Measurements from ENCODE around the gene TESK2.

The TESK2 gene

DNA sequence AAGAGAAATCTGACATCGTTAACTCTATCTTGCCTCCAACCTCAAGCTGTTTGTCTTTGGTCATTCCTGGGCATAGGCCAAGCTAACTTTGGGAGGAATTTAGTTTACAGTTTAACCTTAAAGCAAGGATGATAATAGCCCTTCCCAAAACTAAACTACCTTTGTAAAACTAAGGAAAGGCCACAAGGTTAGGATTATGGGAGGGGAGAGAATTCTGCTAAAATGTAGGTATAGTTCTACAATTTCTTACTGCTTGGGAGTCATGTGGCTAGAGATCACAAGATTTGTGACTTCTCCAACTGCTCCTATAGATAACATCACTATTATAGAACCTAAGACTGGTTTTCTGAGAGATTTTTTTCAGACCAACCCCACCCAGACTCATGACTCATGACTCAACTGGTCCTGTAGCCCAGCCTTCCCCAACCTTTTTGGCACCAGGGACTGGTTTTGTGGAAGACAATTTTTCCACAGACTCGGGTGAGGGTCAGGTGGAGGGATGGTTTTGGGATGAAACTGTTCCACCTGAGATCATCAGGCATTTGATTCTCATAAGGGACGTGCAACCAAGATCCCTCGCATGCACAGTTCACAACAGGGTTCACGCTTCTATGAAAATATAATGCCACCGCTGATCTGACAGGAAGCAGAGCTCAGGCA is 80.0 kb downstream of the TESK2 start:
- no peaks in the 10 kb centered on the region for H3K4me1 ChIP-seq (ENCODE audit: control insufficient read depth, insufficient read depth, low read length)
- H3K27ac ChIP-seq (ENCODE audit: low read depth, low read length) = no peak overlapping the region
- H3K9me3 ChIP-seq (ENCODE audit: control insufficient read depth, insufficient read depth, low read depth, low read length) = no peaks in the 10 kb centered on the region
- H3K36me3 ChIP-seq (ENCODE audit: control insufficient read depth, insufficient read depth, low read length) = no peaks in the 10 kb centered on the region
- H3K4me3 ChIP-seq (ENCODE audit: low read depth, low read length) = no peak overlapping the region
- H3K27me3 ChIP-seq (ENCODE audit: control insufficient read depth, insufficient read depth, low read length) = no peaks in the 10 kb centered on the region
- no peak overlapping the region for H3K9ac ChIP-seq (ENCODE audit: low read length)

DNA sequence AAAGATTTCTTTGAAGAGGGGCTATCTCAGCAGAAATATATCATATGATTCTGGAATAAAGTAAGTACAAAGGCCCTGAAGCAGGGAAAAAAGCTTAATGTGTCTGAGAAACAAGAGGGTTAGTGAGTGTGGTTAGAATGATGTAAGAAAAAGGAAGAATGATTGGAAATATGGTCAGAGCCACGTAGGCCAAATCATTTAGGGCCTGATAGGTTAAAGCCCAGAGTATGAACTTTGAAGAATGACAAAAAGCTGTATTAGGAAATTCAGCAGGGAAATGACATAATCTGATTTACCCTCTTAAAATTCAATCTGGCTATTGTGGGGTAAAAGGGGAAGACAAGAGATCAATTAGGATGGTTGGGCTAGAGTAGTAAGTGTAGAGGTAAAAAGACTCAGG is 81.7 kb downstream of the TESK2 start:
- Histone ChIP-seq H3K4me1 (ENCODE audit: control insufficient read depth, insufficient read depth, low read length) (no peaks in the 10 kb centered on the region), H3K9ac (ENCODE audit: low read length) (no peak overlapping the region), H3K27ac (ENCODE audit: low read depth, low read length) (no peak overlapping the region), H3K27me3 (ENCODE audit: control insufficient read depth, insufficient read depth, low read length) (no peaks in the 10 kb centered on the region), H3K36me3 (ENCODE audit: control insufficient read depth, insufficient read depth, low read length) (no peaks in the 10 kb centered on the region), H3K4me3 (ENCODE audit: low read depth, low read length) (no peak overlapping the region), H3K9me3 (ENCODE audit: control insufficient read depth, insufficient read depth, low read depth, low read length) (no peaks in the 10 kb centered on the region)

DNA sequence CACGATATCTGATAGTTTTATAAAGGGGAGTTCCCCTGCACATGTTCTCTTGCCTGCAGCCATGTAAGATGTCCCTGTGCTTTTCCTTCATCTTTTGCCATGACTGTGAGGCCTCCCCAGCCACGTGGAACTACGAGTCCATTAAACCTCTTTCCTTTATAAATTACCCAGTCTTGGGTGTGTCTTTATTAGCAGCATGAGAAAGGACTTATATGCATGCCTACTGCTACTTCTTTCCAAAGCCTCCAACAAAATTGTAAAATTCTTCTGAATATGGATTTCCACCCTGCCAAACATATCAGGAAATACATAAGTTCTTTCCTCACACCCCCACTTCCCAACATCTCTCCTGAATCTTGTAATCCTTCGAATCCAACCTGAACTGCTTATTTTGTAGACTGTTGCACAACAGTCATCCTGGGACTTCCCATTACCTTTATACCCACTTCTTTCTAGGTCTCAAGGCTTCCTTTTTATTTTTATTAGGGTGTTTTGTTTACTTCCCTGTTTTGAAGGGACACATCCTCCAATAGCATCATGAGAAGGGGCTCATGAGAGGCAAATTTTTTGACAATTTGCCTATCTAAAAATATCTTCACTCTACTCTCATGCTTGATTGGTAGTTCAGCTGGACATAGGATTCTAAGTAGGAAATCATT is 83.2 kb downstream of the TESK2 start:
- Histone ChIP-seq H3K9me3 (ENCODE audit: control insufficient read depth, insufficient read depth, low read depth, low read length) (no peaks in the 10 kb centered on the region), H3K4me3 (ENCODE audit: low read depth, low read length) (no peak overlapping the region), H3K36me3 (ENCODE audit: control insufficient read depth, insufficient read depth, low read length) (no peaks in the 10 kb centered on the region), H3K27me3 (ENCODE audit: control insufficient read depth, insufficient read depth, low read length) (no peaks in the 10 kb centered on the region), H3K4me1 (ENCODE audit: control insufficient read depth, insufficient read depth, low read length) (no peaks in the 10 kb centered on the region), H3K9ac (ENCODE audit: low read length) (no peak overlapping the region), H3K27ac (ENCODE audit: low read depth, low read length) (no peak overlapping the region)

DNA sequence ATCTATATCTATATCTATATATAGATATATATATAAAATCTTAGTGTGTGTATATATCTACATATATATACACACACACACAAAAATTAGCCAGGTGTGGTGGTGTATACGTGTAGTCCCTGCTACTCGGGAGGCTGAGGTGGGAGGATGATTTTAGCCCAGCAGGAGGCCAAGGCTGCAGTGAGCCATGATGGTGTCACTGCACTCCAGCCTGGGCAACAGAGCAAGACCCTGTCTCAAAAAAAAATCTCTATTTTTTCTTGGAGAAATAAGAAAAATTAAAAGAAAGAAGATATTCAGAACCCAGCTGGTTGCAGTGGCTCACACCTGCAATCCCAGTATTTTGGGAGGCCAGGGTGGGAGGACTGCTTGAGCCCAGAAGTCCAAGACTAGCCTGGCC is 85.3 kb downstream of the TESK2 start:
- Histone ChIP-seq H3K9ac (ENCODE audit: low read length) (no peak overlapping the region), H3K4me1 (ENCODE audit: control insufficient read depth, insufficient read depth, low read length) (no peaks in the 10 kb centered on the region), H3K27me3 (ENCODE audit: control insufficient read depth, insufficient read depth, low read length) (no peaks in the 10 kb centered on the region), H3K9me3 (ENCODE audit: control insufficient read depth, insufficient read depth, low read depth, low read length) (no peaks in the 10 kb centered on the region), H3K4me3 (ENCODE audit: low read depth, low read length) (no peak overlapping the region), H3K27ac (ENCODE audit: low read depth, low read length) (no peak overlapping the region), H3K36me3 (ENCODE audit: control insufficient read depth, insufficient read depth, low read length) (no peaks in the 10 kb centered on the region)

DNA sequence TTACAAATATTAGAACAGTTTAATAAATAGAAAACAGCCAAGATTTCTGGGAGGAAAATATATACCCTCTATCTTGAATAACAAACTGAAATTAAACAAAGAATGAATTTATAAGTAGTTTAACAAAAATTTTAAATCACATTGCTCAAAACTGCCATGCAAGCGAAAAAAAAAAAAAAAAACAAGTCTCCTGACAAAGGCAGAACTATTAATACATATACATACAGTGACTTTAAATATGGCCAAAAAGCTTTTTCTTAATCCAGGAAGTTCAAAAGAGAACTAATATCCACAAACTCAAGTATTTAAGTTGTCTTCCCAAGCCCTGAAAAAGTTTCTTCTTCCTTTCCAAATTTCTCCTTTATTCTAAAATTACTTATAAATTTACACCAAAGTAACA is 87.2 kb downstream of the TESK2 start:
- H3K27ac ChIP-seq (ENCODE audit: low read depth, low read length) = no peak overlapping the region
- peaks cover 5% of the 10 kb centered on the region; the same call in 1 of the 2 replicates for H3K4me1 ChIP-seq (ENCODE audit: control insufficient read depth, insufficient read depth, low read length)
- H3K9ac ChIP-seq (ENCODE audit: low read length) = no peak overlapping the region
- no peaks in the 10 kb centered on the region for H3K27me3 ChIP-seq (ENCODE audit: control insufficient read depth, insufficient read depth, low read length)
- no peaks in the 10 kb centered on the region for H3K36me3 ChIP-seq (ENCODE audit: control insufficient read depth, insufficient read depth, low read length)
- no peaks in the 10 kb centered on the region for H3K9me3 ChIP-seq (ENCODE audit: control insufficient read depth, insufficient read depth, low read depth, low read length)
- H3K4me3 ChIP-seq (ENCODE audit: low read depth, low read length) = no peak overlapping the region

DNA sequence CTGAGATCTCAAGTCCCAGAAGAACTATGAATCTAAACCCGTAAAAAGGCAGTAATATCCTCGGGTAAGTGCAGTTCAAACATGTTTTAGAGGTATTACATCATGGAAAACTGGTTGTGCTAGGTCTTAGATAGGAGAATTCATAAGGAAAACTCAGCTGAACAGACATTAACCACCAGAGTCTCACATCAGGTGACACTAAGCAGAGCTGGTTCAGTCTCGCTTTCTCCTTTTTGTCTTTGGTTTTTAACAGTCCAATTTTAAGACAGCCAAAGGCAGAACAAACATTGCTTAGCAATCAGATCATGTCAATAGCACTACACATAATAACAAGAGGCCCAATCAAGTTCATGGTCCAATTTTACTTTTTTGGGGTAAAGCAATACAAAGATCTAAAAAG is 87.7 kb downstream of the TESK2 start:
- Histone ChIP-seq H3K4me3 (ENCODE audit: low read depth, low read length) (no peak overlapping the region), H3K9ac (ENCODE audit: low read length) (no peak overlapping the region), H3K9me3 (ENCODE audit: control insufficient read depth, insufficient read depth, low read depth, low read length) (no peaks in the 10 kb centered on the region), H3K27me3 (ENCODE audit: control insufficient read depth, insufficient read depth, low read length) (no peaks in the 10 kb centered on the region), H3K36me3 (ENCODE audit: control insufficient read depth, insufficient read depth, low read length) (no peaks in the 10 kb centered on the region), H3K4me1 (ENCODE audit: control insufficient read depth, insufficient read depth, low read length) (peaks cover 5% of the 10 kb centered on the region; the same call in 1 of the 2 replicates), H3K27ac (ENCODE audit: low read depth, low read length) (no peak overlapping the region)

DNA sequence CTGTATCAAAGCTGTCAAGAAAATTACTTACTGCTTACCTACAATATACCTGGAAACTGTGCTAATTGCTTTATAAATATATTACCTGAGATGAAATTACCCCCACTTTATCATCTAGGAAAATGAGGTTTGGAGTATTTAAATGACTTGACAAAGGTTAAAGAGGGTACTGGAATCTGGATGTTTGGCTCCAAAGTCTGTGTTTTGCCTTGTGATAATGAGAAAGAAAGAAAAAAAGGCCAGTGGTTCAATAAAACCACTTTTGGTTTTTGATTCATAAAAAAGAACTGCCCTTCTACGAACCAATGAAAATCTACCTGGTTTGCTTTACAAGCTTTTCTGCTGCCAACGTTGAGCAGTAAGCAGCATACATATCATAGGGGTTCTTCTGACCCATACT is 89.4 kb downstream of the TESK2 start:
- H3K27me3 ChIP-seq (ENCODE audit: control insufficient read depth, insufficient read depth, low read length) = no peaks in the 10 kb centered on the region
- H3K9me3 ChIP-seq (ENCODE audit: control insufficient read depth, insufficient read depth, low read depth, low read length) = no peaks in the 10 kb centered on the region
- no peak overlapping the region for H3K27ac ChIP-seq (ENCODE audit: low read depth, low read length)
- no peak overlapping the region for H3K4me3 ChIP-seq (ENCODE audit: low read depth, low read length)
- peaks cover 5% of the 10 kb centered on the region; the same call in 1 of the 2 replicates for H3K4me1 ChIP-seq (ENCODE audit: control insufficient read depth, insufficient read depth, low read length)
- no peak overlapping the region for H3K9ac ChIP-seq (ENCODE audit: low read length)
- no peaks in the 10 kb centered on the region for H3K36me3 ChIP-seq (ENCODE audit: control insufficient read depth, insufficient read depth, low read length)

DNA sequence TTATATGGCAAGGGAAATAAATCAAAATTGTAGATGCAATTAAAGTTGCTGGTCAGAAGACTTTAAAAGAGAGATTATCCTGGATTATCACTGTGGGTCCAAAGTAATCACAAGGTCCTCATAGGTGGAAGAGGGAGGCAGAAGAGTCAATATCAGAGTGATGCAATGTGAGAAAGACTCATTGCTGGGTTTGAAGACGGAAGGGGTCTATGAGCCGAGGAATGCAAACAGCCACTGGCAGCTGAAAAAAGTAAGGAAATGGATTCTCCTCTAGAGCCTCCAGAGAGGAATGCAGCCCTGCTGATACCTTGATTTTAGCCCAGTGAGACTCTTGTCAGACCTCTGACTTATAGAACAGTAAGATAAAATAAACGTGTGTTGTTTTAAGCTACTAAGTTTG is 90.9 kb downstream of the TESK2 start:
- peaks cover 5% of the 10 kb centered on the region; the same call in 1 of the 2 replicates for H3K4me1 ChIP-seq (ENCODE audit: control insufficient read depth, insufficient read depth, low read length)
- no peaks in the 10 kb centered on the region for H3K27me3 ChIP-seq (ENCODE audit: control insufficient read depth, insufficient read depth, low read length)
- H3K9me3 ChIP-seq (ENCODE audit: control insufficient read depth, insufficient read depth, low read depth, low read length) = no peaks in the 10 kb centered on the region
- H3K4me3 ChIP-seq (ENCODE audit: low read depth, low read length) = no peak overlapping the region
- no peak overlapping the region for H3K27ac ChIP-seq (ENCODE audit: low read depth, low read length)
- H3K36me3 ChIP-seq (ENCODE audit: control insufficient read depth, insufficient read depth, low read length) = no peaks in the 10 kb centered on the region
- no peak overlapping the region for H3K9ac ChIP-seq (ENCODE audit: low read length)

DNA sequence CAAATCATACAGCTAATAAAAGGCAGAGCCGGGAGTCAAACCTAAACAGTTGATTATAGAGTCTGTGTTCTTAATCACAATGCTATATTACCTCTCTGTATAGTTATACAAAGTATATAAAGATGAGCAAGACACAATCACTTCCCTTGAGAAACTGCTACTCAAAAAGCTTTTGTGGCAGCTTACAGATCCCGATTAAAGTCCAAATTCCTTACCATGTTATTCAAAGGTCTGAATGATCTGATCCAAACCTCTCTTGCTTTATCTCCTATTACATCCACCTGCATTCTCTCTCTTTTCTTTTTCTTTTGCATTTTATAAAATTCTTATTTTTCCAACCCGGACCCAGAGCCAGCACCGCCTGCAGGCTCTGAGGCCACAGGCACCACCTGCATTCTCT is 93.7 kb downstream of the TESK2 start:
- Histone ChIP-seq H3K27ac (ENCODE audit: low read depth, low read length) (no peak overlapping the region), H3K9ac (ENCODE audit: low read length) (no peak overlapping the region), H3K36me3 (ENCODE audit: control insufficient read depth, insufficient read depth, low read length) (no peaks in the 10 kb centered on the region), H3K27me3 (ENCODE audit: control insufficient read depth, insufficient read depth, low read length) (no peaks in the 10 kb centered on the region), H3K4me1 (ENCODE audit: control insufficient read depth, insufficient read depth, low read length) (peaks cover 5% of the 10 kb centered on the region; the same call in 1 of the 2 replicates), H3K4me3 (ENCODE audit: low read depth, low read length) (no peak overlapping the region), H3K9me3 (ENCODE audit: control insufficient read depth, insufficient read depth, low read depth, low read length) (no peaks in the 10 kb centered on the region)

DNA sequence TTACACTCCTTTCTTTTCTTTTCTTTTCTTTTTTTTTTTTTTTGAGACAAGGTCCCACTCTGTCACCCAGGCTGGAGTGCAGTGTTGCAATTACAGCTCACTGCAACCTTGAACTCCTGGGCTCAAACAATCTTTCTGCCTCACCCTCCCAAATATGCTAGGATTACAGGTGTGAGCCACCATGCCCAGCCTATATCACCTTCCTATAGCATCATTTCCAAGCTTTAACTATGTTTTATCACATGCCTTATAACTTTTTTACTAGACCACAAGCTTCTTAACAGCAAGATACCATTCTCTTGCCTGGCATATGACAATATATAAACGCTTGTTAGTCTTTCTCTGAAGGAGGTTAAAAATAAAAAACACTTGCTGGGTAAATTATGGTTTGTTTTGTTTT is 95.4 kb downstream of the TESK2 start:
- Histone ChIP-seq H3K9ac (ENCODE audit: low read length) (no peak overlapping the region), H3K4me1 (ENCODE audit: control insufficient read depth, insufficient read depth, low read length) (peaks cover 5% of the 10 kb centered on the region; the same call in 1 of the 2 replicates), H3K27ac (ENCODE audit: low read depth, low read length) (no peak overlapping the region), H3K4me3 (ENCODE audit: low read depth, low read length) (no peak overlapping the region), H3K27me3 (ENCODE audit: control insufficient read depth, insufficient read depth, low read length) (no peaks in the 10 kb centered on the region), H3K36me3 (ENCODE audit: control insufficient read depth, insufficient read depth, low read length) (no peaks in the 10 kb centered on the region), H3K9me3 (ENCODE audit: control insufficient read depth, insufficient read depth, low read depth, low read length) (no peaks in the 10 kb centered on the region)

DNA sequence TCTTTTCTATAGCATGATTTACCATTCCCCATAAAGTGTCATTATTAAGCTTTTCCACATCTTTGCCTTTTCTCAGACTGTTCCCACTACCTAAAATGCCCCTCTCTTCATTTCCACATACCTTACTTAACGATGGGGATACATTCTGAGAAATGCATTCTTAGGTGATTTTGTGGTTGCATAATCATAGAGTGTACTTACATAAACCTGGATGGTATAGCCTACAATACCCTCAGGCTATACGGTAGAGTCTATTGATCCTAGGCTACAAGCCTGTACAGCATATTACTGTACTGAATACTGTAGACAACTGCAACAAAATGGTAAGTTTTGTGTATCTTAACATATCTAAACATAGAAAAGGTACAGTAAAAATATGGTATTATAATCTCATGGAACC is 95.9 kb downstream of the TESK2 start:
- H3K9me3 ChIP-seq (ENCODE audit: control insufficient read depth, insufficient read depth, low read depth, low read length) = no peaks in the 10 kb centered on the region
- H3K27me3 ChIP-seq (ENCODE audit: control insufficient read depth, insufficient read depth, low read length) = no peaks in the 10 kb centered on the region
- no peak overlapping the region for H3K4me3 ChIP-seq (ENCODE audit: low read depth, low read length)
- no peak overlapping the region for H3K9ac ChIP-seq (ENCODE audit: low read length)
- H3K27ac ChIP-seq (ENCODE audit: low read depth, low read length) = no peak overlapping the region
- no peaks in the 10 kb centered on the region for H3K36me3 ChIP-seq (ENCODE audit: control insufficient read depth, insufficient read depth, low read length)
- H3K4me1 ChIP-seq (ENCODE audit: control insufficient read depth, insufficient read depth, low read length) = peaks cover 2% of the 10 kb centered on the region; the same call in 1 of the 2 replicates

Measured in HUES6 (cell line).